HepG2 (cell line): ENCODE measurements around the gene STIMATE. TPM values are rescaled to one million over a fixed set of nuclear protein-coding genes. Genes with fewer than 3 reads are reported as not detected.

ENCODE experiments used
- CEBPG ChIP-seq: IDR thresholded peaks from 2 replicates; pipeline ENCODE4 v1.6.1; 2016
- FOXO1 ChIP-seq: sonication (generic); formaldehyde crosslinking; IDR thresholded peaks from 2 replicates; pipeline ENCODE4 v1.4.0; 2020; ENCODE audit warnings: missing genetic modification reagents
- HNF4G ChIP-seq, 2 experiments: sonication (generic) in 1 of 2; formaldehyde crosslinking in 1 of 2; IDR thresholded peaks; 2 replicates each; pipeline versions ENCODE4 v1.4.0 to v1.6.1; 2011 to 2020; ENCODE audit warnings: borderline replicate concordance in 2 of 2, low read depth in 2 of 2, mild to moderate bottlenecking in 2 of 2, low read length in 1 of 2, missing genetic modification reagents in 1 of 2, moderate library complexity in 1 of 2
- MLX ChIP-seq: IDR thresholded peaks from 2 replicates; pipeline ENCODE4 v1.6.1; 2016
- NCOA2 ChIP-seq: sonication (generic); formaldehyde crosslinking; IDR thresholded peaks from 2 replicates; pipeline ENCODE4 v1.8.0; 2022; ENCODE audit warnings: inconsistent platforms
- NKX3-1 ChIP-seq: sonication (generic); formaldehyde crosslinking; IDR thresholded peaks from 2 replicates; pipeline ENCODE4 v1.5.0; 2020; ENCODE audit warnings: missing genetic modification reagents
- SP4 ChIP-seq: sonication (generic); formaldehyde crosslinking; IDR thresholded peaks from 2 replicates; pipeline ENCODE4 v1.8.1; 2023; ENCODE audit warnings: mild to moderate bottlenecking, missing genetic modification reagents
- YEATS4 ChIP-seq: sonication (generic); formaldehyde crosslinking; IDR thresholded peaks from 2 replicates; pipeline ENCODE4 v1.4.0; 2020; ENCODE audit warnings: missing genetic modification reagents, borderline replicate concordance
- ZBTB26 ChIP-seq: IDR thresholded peaks from 2 replicates; pipeline ENCODE4 v1.6.1; 2016; ENCODE audit warnings: missing compliant biosample characterization, missing genetic modification reagents, borderline replicate concordance
- ZNF431 ChIP-seq: sonication (generic); formaldehyde crosslinking; IDR thresholded peaks from 2 replicates; pipeline ENCODE4 v1.9.0; 2022; ENCODE audit warnings: missing genetic modification reagents, low read depth, mild to moderate bottlenecking, borderline replicate concordance
- ZNF556 ChIP-seq: sonication (generic); formaldehyde crosslinking; IDR thresholded peaks from 2 replicates; pipeline ENCODE4 v1.4.0; 2020; ENCODE audit warnings: mild to moderate bottlenecking, missing genetic modification reagents, borderline replicate concordance
- ZNF646 ChIP-seq: sonication (generic); formaldehyde crosslinking; IDR thresholded peaks from 2 replicates; pipeline ENCODE4 v1.9.0; 2021; ENCODE audit warnings: mild to moderate bottlenecking, missing genetic modification reagents
- ZNF772 ChIP-seq: sonication (generic); formaldehyde crosslinking; IDR thresholded peaks from 2 replicates; pipeline ENCODE4 v1.5.0; 2020; ENCODE audit warnings: mild to moderate bottlenecking, missing genetic modification reagents
- polyA plus RNA-seq, 8 experiments: library from polyadenylated mRNA; depleted of rRNA in 3 of 8; stranded (reverse) in 7 of 8; unstranded in 1 of 8; fragments of >200 nt; fragmentation: Illumina TruSeq in 4 of 8; extraction: Trizol in 4 of 8; gene quantifications; 2 replicates each; pipeline versions ENCODE4 v1.2.1 to v1.2.3, GENCODE V29; 2011 to 2016; ENCODE audit warnings: low read depth in 4 of 8, missing spikeins in 1 of 8, mixed read lengths in 1 of 8; ENCODE audit not compliant: insufficient read depth in 1 of 8
- total RNA-seq, 5 experiments: library from RNA; depleted of rRNA; stranded (reverse); fragments of >200 nt; fragmentation: Illumina TruSeq; extraction: Trizol; gene quantifications; 2 replicates each; pipeline ENCODE4 v1.2.3, GENCODE V29; 2016; ENCODE audit warnings: low read depth in 1 of 5
- TF ChIP-seq, protein P1 (sequence below): sonication (generic); formaldehyde crosslinking; conservative IDR thresholded peaks from 2 replicates; pipeline ENCODE4 v1.4.0; 2020; ENCODE audit warnings: mild to moderate bottlenecking, missing genetic modification reagents, moderate library complexity
- TF ChIP-seq, protein P2 (sequence below): sonication (generic); formaldehyde crosslinking; IDR thresholded peaks from 2 replicates; pipeline ENCODE4 v1.8.0; 2022; ENCODE audit warnings: mild to moderate bottlenecking, missing genetic modification reagents, borderline replicate concordance

STIMATE gene
- total and polyA plus RNA-seq, 2 of the 13 experiments (the other 11 are each of a cell fraction or from before 2014, with no cell fraction given) = 5.7 to 11.7 TPM

DNA sequence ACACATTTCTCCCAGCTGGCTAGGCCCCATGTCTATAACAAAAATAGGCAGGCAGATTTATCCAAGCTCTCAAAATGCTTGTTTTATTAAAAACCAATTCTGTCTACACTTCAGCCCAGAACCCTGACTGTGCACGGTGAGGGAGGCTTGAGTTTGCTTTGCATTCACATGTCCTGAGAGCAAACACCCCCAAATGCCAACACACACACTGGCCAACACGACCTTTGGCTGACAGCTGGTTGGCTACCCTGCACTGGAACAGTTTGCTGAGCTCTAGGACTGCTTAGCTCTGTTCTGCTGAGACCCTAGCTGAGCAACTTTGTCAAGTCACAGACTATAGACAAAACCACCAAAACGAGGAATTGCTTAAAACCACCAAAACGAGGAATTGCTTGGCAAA is 3.6 kb downstream of the STIMATE start (continued):
- TF ChIP-seq MLX = peak; percentile 69
- TF ChIP-seq ZNF772 = peak; percentile 34; the same call in 1 of the 2 replicates
- TF ChIP-seq ZNF646 (CRISPR knock-in tag) = 0 out of 2 replicates have a peak, but pooled peaks have one; percentile 64
- TF ChIP-seq ZBTB26 (CRISPR knock-in tag) = 0 out of 2 replicates have a peak, but pooled peaks have one; percentile 69
- TF ChIP-seq NKX3-1 = no peak
- TF ChIP-seq CEBPG = peak; percentile 18; the same call in 1 of the 2 replicates
- TF ChIP-seq FOXO1 (CRISPR knock-in tag) = peak; percentile 54; the same call in 1 of the 2 replicates
- TF ChIP-seq, protein P1, sequence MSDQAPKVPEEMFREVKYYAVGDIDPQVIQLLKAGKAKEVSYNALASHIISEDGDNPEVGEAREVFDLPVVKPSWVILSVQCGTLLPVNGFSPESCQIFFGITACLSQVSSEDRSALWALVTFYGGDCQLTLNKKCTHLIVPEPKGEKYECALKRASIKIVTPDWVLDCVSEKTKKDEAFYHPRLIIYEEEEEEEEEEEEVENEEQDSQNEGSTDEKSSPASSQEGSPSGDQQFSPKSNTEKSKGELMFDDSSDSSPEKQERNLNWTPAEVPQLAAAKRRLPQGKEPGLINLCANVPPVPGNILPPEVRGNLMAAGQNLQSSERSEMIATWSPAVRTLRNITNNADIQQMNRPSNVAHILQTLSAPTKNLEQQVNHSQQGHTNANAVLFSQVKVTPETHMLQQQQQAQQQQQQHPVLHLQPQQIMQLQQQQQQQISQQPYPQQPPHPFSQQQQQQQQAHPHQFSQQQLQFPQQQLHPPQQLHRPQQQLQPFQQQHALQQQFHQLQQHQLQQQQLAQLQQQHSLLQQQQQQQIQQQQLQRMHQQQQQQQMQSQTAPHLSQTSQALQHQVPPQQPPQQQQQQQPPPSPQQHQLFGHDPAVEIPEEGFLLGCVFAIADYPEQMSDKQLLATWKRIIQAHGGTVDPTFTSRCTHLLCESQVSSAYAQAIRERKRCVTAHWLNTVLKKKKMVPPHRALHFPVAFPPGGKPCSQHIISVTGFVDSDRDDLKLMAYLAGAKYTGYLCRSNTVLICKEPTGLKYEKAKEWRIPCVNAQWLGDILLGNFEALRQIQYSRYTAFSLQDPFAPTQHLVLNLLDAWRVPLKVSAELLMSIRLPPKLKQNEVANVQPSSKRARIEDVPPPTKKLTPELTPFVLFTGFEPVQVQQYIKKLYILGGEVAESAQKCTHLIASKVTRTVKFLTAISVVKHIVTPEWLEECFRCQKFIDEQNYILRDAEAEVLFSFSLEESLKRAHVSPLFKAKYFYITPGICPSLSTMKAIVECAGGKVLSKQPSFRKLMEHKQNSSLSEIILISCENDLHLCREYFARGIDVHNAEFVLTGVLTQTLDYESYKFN (CRISPR knock-in tag) = peak; percentile 76
- no peak for TF ChIP-seq ZNF556 (CRISPR knock-in tag)
- TF ChIP-seq, protein P2, sequence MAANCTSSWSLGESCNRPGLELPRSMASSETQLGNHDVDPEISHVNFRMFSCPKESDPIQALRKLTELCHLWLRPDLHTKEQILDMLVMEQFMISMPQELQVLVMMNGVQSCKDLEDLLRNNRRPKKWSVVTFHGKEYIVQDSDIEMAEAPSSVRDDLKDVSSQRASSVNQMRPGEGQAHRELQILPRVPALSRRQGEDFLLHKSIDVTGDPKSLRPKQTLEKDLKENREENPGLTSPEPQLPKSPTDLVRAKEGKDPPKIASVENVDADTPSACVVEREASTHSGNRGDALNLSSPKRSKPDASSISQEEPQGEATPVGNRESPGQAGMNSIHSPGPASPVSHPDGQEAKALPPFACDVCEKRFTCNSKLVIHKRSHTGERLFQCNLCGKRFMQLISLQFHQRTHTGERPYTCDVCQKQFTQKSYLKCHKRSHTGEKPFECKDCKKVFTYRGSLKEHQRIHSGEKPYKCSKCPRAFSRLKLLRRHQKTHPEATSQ (CRISPR knock-in tag) = 0 out of 2 replicates have a peak, but pooled peaks have one; percentile 36
- TF ChIP-seq ZNF431 = no peak
- 0 out of 2 replicates have a peak, but pooled peaks have one; percentile 35 for TF ChIP-seq NCOA2 (CRISPR knock-in tag)
- TF ChIP-seq YEATS4 = no peak; the same call in 1 of the 2 replicates
- TF ChIP-seq HNF4G (IDR thresholded peaks at IDR 0.05; ENCODE audit: borderline replicate concordance, low read depth, low read length) = peak; percentile 97
- peak; percentile 66; the same call in 1 of the 2 replicates for TF ChIP-seq HNF4G (CRISPR knock-in tag; IDR thresholded peaks at IDR 0.05; ENCODE audit: borderline replicate concordance, low read depth)
- TF ChIP-seq SP4 (CRISPR knock-in tag) = no peak
